Upper lobe of left lung (tissue), 4 donors: ENCODE measurements around the gene DUSP15.

Experiments used
- CTCF ChIP-seq, 6 experiments: fragments of 450-650 bp in 4 of 6; fragments of 200-600 bp in 2 of 6; sonication (generic) in 2 of 6; IDR thresholded peaks; one replicate each; pipeline ENCODE4 v1.5.1; 2016 to 2019; ENCODE audit warnings: antibody characterized with exemption in 6 of 6
- EP300 ChIP-seq, 4 donors: sonication (generic); formaldehyde crosslinking; IDR thresholded peaks; one replicate each; pipeline ENCODE4 v1.5.1; 2017; ENCODE audit warnings: antibody characterized with exemption in 4 of 4, control low read depth in 2 of 4
- POLR2A ChIP-seq, 4 donors: fragments of 450-650 bp; IDR thresholded peaks; one replicate each; pipeline ENCODE4 v1.5.1; 2016 to 2017; ENCODE audit warnings: antibody characterized with exemption in 4 of 4, mild to moderate bottlenecking in 2 of 4
- POLR2AphosphoS5 ChIP-seq, 2 donors: sonication (generic); formaldehyde crosslinking; IDR thresholded peaks; one replicate each; pipeline ENCODE4 v1.5.1; 2017; ENCODE audit warnings: antibody characterized with exemption in 2 of 2

- TF ChIP-seq EP300 (IDR thresholded peaks at IDR 0.05) (no peak), CTCF (IDR thresholded peaks at IDR 0.05) (no peak), POLR2AphosphoS5 (IDR thresholded peaks at IDR 0.05) (no peak), POLR2A (IDR thresholded peaks at IDR 0.05) (no peak)
Observed at GRCh38 chr20:31824554-31825313, 45.6 kb downstream of the DUSP15 start.
